Measurements from ENCODE around the gene OR6C3. TPM values are rescaled to one million over a fixed set of nuclear protein-coding genes. Genes with fewer than 3 reads are reported as not detected.

The OR6C3 gene
- total and polyA plus RNA-seq, 5 experiments from 2014 or later: not detected

Other genes starting within 250 kb of the OR6C3 start
- not detected for gene OR9K2, start 204.3 kb upstream of the OR6C3 start, total RNA-seq
- not detected for gene OR9K2, start 204.3 kb upstream of the OR6C3 start, polyA plus RNA-seq
- gene OR10A7, start 109.7 kb upstream of the OR6C3 start, total RNA-seq: not detected
- not detected for gene OR10A7, start 109.7 kb upstream of the OR6C3 start, polyA plus RNA-seq
- gene OR6C74, start 86.1 kb upstream of the OR6C3 start, total RNA-seq: not detected
- not detected for gene OR6C74, start 86.1 kb upstream of the OR6C3 start, polyA plus RNA-seq
- gene OR6C6, start 34.2 kb upstream of the OR6C3 start, total RNA-seq: not detected
- gene OR6C6, start 34.2 kb upstream of the OR6C3 start, polyA plus RNA-seq: not detected
- not detected for gene OR6C1, start 16.4 kb upstream of the OR6C3 start, total RNA-seq
- not detected for gene OR6C1, start 16.4 kb upstream of the OR6C3 start, polyA plus RNA-seq
- gene OR6C75, start 32.2 kb downstream of the OR6C3 start, total RNA-seq: not detected
- gene OR6C75, start 32.2 kb downstream of the OR6C3 start, polyA plus RNA-seq: not detected
- gene OR6C65, start 69.8 kb downstream of the OR6C3 start, total RNA-seq: not detected
- not detected for gene OR6C65, start 69.8 kb downstream of the OR6C3 start, polyA plus RNA-seq
- not detected for gene OR6C76, start 95.5 kb downstream of the OR6C3 start, total RNA-seq
- gene OR6C76, start 95.5 kb downstream of the OR6C3 start, polyA plus RNA-seq: not detected
- not detected for gene OR6C2, start 113.3 kb downstream of the OR6C3 start, total RNA-seq
- not detected for gene OR6C2, start 113.3 kb downstream of the OR6C3 start, polyA plus RNA-seq
- gene OR6C70, start 139.4 kb downstream of the OR6C3 start, total RNA-seq: not detected
- gene OR6C70, start 139.4 kb downstream of the OR6C3 start, polyA plus RNA-seq: not detected
- not detected for gene OR6C68, start 161.6 kb downstream of the OR6C3 start, total RNA-seq
- not detected for gene OR6C68, start 161.6 kb downstream of the OR6C3 start, polyA plus RNA-seq
- gene OR6C4, start 218.9 kb downstream of the OR6C3 start, total RNA-seq: not detected
- not detected for gene OR6C4, start 218.9 kb downstream of the OR6C3 start, polyA plus RNA-seq
- not detected for gene OR2AP1, start 241.7 kb downstream of the OR6C3 start, total RNA-seq
- gene OR2AP1, start 241.7 kb downstream of the OR6C3 start, polyA plus RNA-seq: not detected